GM10266 (cell line): ENCODE measurements around the gene MB.

ENCODE experiments used
- DNase-seq: peaks from one replicate; pipeline ENCODE4 v3.0.0; 2012; ENCODE audit errors: extremely low spot score
- TF ChIP-seq, protein P1 (sequence below): IDR thresholded peaks from 2 replicates; pipeline ENCODE4 v1.5.1; 2012; ENCODE audit warnings: mild to moderate bottlenecking, low read depth; ENCODE audit not compliant: control insufficient read depth, insufficient read depth; ENCODE audit errors: missing control alignments

Gene MB

DNA sequence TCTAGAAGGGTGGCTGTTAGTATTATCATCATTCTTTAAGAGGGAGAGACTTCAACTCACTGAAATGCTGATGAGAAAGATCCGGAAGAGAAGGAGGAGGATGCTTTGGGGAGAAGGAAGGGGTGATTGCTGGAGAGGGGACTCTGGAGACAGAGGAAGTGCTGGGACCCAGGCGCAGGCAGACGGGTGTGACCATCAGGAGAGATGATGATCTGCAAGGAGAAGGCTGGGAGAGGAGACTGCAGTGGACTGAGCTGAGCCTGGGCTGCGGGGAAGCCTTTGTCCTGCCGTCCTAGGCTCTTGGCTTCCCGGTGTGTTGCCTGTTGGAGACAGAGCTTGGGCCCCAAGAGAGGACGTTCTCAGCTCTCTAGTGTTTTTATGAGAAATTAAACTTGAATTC lies 53.9 kb downstream of the MB start:
- no peak for DNase-seq
- TF ChIP-seq, protein P1, sequence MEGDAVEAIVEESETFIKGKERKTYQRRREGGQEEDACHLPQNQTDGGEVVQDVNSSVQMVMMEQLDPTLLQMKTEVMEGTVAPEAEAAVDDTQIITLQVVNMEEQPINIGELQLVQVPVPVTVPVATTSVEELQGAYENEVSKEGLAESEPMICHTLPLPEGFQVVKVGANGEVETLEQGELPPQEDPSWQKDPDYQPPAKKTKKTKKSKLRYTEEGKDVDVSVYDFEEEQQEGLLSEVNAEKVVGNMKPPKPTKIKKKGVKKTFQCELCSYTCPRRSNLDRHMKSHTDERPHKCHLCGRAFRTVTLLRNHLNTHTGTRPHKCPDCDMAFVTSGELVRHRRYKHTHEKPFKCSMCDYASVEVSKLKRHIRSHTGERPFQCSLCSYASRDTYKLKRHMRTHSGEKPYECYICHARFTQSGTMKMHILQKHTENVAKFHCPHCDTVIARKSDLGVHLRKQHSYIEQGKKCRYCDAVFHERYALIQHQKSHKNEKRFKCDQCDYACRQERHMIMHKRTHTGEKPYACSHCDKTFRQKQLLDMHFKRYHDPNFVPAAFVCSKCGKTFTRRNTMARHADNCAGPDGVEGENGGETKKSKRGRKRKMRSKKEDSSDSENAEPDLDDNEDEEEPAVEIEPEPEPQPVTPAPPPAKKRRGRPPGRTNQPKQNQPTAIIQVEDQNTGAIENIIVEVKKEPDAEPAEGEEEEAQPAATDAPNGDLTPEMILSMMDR, result no peak

GRCh38 chr22:35561796-35562526 lies 55.2 kb downstream of the MB start:
- TF ChIP-seq, protein P1, result no peak
- no peak for DNase-seq

DNA sequence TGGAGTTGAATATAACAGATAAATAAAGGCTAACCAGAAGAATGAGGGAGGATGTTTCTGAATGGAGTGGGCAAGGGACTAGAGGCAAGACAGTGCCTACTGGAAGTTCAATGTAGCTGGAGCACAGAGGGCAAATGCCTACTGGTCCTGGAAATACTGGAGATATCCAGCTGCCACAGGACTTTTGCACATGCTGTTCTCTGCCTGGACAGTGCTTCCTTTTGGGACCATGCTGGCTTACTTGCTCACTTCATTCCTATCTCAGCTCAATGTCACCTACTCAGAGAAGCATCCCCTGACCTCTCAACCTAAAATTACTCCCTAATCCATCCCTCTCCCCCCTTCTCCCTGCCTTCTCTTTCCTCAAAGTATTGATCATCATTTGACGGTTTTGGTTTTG lies 56.3 kb downstream of the MB start:
- DNase-seq, result no peak
- TF ChIP-seq, protein P1, result no peak

- TF ChIP-seq, protein P1, result no peak
- no peak for DNase-seq
Observed at GRCh38 chr22:35560366-35560765, 56.8 kb downstream of the MB start.

DNA sequence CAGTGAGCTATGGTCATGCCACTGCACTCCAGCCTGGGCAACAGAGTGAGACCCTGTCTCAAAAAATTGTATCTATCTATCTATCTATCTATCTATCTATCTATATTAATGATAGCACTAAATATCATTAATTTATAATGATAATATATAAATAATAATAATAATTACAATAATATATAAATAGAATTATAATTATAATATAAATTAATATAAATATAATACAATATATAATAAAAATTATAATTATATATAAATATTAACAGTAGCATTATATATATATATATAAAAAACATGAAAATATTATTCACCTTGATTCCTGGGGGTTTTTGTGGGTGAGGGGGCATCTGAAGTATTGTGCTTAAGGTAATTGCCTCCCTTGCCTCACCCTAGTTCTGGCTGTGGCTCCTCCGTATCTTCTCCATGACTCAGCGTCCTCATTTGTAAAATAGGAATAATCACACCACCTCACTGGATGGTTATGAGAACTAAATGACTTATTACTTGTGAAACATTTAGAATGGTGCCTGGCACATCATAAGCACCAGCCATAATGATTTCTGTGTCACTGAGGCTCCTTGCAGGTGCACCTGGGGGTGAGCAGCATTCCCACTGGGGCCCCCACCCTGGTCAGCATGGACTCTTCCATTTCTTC lies 57.6 kb downstream of the MB start:
- TF ChIP-seq, protein P1, result no peak
- no peak for DNase-seq

GRCh38 chr22:35558719-35559118 lies 58.4 kb downstream of the MB start:
- DNase-seq, result no peak
- TF ChIP-seq, protein P1, result no peak

DNA sequence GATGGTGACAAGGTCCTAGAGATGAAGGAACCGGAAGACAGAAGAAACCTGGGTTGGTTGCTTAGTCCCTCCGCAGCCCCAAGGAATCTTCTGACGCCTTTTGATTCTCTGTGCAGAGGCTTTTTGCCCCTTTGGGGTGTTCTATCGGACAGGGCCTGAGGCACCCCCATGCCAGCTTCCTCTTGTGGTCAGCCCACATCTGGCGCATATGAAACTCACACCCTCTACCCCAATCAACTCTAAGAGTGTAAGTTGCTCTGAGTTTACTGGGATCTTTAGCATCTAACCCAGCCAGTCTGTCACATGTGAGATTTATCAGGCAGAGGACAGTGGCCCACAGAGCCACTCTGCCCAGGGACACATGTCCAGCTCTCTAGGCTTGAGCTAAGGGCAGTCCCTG lies 59.1 kb downstream of the MB start:
- TF ChIP-seq, protein P1, result no peak
- no peak for DNase-seq
